HEK293 (cell line): ENCODE measurements around the gene PRKCE.

ENCODE experiments used
- CTCF ChIP-seq: fragments of 450-650 bp; formaldehyde crosslinking; IDR thresholded peaks from 2 replicates; pipeline ENCODE4 v1.5.1; 2016; ENCODE audit warnings: missing biosample characterization, missing genetic modification characterization
- OSR2 ChIP-seq: fragments of 450-650 bp; formaldehyde crosslinking; IDR thresholded peaks from 2 replicates; pipeline ENCODE4 v1.5.1; 2016; ENCODE audit warnings: missing biosample characterization, missing genetic modification characterization
- PRDM6 ChIP-seq: fragments of 450-650 bp; formaldehyde crosslinking; IDR thresholded peaks from 2 replicates; pipeline ENCODE4 v1.5.1; 2017; ENCODE audit warnings: missing biosample characterization, missing genetic modification characterization
- REST ChIP-seq: fragments of 450-650 bp; formaldehyde crosslinking; IDR thresholded peaks from 2 replicates; pipeline ENCODE4 v1.5.1; 2016; ENCODE audit warnings: missing biosample characterization, missing genetic modification characterization
- TRIM28 ChIP-seq: IDR thresholded peaks from 2 replicates; pipeline ENCODE4 v1.6.1; 2011; ENCODE audit warnings: low read length, control low read depth, borderline replicate concordance
- YY1 ChIP-seq: fragments of 450-650 bp; formaldehyde crosslinking; IDR thresholded peaks from 2 replicates; pipeline ENCODE4 v1.5.1; 2018; ENCODE audit warnings: missing biosample characterization, missing genetic modification characterization
- ZBTB11 ChIP-seq: fragments of 450-650 bp; formaldehyde crosslinking; conservative IDR thresholded peaks from 2 replicates; pipeline ENCODE4 v1.5.1; 2016; ENCODE audit warnings: low read depth, missing biosample characterization, missing genetic modification characterization
- ZNF121 ChIP-seq: fragments of 450-650 bp; formaldehyde crosslinking; IDR thresholded peaks from 2 replicates; pipeline ENCODE4 v1.5.1; 2016; ENCODE audit warnings: missing biosample characterization, missing genetic modification characterization
- ZNF600 ChIP-seq: fragments of 450-650 bp; formaldehyde crosslinking; IDR thresholded peaks from 2 replicates; pipeline ENCODE4 v1.5.1; 2016; ENCODE audit warnings: missing biosample characterization, missing genetic modification characterization
- ZNF629 ChIP-seq: fragments of 450-650 bp; formaldehyde crosslinking; IDR thresholded peaks from 2 replicates; pipeline ENCODE4 v1.5.1; 2017; ENCODE audit warnings: missing biosample characterization, missing genetic modification characterization
- ZNF837 ChIP-seq: fragments of 450-650 bp; formaldehyde crosslinking; IDR thresholded peaks from 2 replicates; pipeline ENCODE4 v1.5.1; 2016; ENCODE audit warnings: missing biosample characterization, missing genetic modification characterization

- TF ChIP-seq ZNF600 (tag by site-specific recombination) (no peak), REST (tag by site-specific recombination) (no peak), OSR2 (no peak), ZNF121 (tag by site-specific recombination) (no peak), CTCF (tag by site-specific recombination) (no peak), ZNF629 (tag by site-specific recombination) (no peak), ZBTB11 (tag by site-specific recombination) (no peak), PRDM6 (tag by site-specific recombination) (no peak), TRIM28 (no peak), YY1 (tag by site-specific recombination) (no peak), ZNF837 (tag by site-specific recombination) (no peak)
These were observed 216.3 kb downstream of the PRKCE start for GRCh38 chr2:45867800-45868199.
